ENCODE measurements around the gene GRAP.

DNA sequence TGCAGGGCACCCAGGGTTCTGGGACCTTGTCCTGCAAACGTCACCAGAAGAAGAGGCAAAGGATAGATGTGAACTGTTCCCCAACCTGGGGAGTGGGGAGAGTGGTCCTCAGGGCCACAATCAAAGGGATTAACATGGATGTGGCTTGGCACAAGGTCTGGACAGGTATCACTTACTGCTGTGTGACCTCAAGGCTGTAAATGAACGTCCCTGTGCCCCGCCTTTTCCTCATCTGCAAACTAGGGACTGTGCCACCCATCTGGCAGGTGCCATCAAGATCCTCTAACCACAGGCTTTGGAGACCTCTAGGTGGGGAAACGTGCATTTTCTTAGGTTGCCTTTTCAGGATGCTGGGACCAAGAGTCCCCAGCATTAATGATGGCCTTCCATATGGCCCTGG is 69.7 kb downstream of the GRAP start:
- TF ChIP-seq, protein P1, sequence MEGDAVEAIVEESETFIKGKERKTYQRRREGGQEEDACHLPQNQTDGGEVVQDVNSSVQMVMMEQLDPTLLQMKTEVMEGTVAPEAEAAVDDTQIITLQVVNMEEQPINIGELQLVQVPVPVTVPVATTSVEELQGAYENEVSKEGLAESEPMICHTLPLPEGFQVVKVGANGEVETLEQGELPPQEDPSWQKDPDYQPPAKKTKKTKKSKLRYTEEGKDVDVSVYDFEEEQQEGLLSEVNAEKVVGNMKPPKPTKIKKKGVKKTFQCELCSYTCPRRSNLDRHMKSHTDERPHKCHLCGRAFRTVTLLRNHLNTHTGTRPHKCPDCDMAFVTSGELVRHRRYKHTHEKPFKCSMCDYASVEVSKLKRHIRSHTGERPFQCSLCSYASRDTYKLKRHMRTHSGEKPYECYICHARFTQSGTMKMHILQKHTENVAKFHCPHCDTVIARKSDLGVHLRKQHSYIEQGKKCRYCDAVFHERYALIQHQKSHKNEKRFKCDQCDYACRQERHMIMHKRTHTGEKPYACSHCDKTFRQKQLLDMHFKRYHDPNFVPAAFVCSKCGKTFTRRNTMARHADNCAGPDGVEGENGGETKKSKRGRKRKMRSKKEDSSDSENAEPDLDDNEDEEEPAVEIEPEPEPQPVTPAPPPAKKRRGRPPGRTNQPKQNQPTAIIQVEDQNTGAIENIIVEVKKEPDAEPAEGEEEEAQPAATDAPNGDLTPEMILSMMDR (IDR thresholded peaks at IDR 0.05), result no peak
- TF ChIP-seq EP300 (IDR thresholded peaks at IDR 0.05) (no peak), POLR2A (IDR thresholded peaks at IDR 0.05) (no peak), POLR2AphosphoS5 (IDR thresholded peaks at IDR 0.05) (no peak)
